VCaP (cell line): Measurements from ENCODE around the gene APC2.
"Not testable (repeated sequence)": the region's sequence is repeated elsewhere in the genome, so short reads cannot be mapped to it uniquely, and the experiment has no call there.

Experiments used
- H3K27ac ChIP-seq: fragments of 450-650 bp; 2 replicates; pipeline ENCODE4 v1.5.1; 2017
- CTCF ChIP-seq: fragments of 450-650 bp; conservative IDR thresholded peaks from 2 replicates; pipeline ENCODE4 v1.5.1; 2017; ENCODE audit warnings: mild to moderate bottlenecking, moderate library complexity

APC2 gene

GRCh38 chr19:1472231-1473084 is 22.5 kb downstream of the APC2 start:
- TF ChIP-seq CTCF = no peak
- H3K27ac ChIP-seq = no peak overlapping the region

GRCh38 chr19:1473085-1473851 is 23.3 kb downstream of the APC2 start:
- no peak overlapping the region for H3K27ac ChIP-seq
- TF ChIP-seq CTCF = no peak

- TF ChIP-seq CTCF = no peak
- no peak overlapping the region for H3K27ac ChIP-seq
Measured at GRCh38 chr19:1474011-1474764, 24.3 kb downstream of the APC2 start.

- TF ChIP-seq CTCF = no peak
- H3K27ac ChIP-seq = no peak overlapping the region
Measured at GRCh38 chr19:1474765-1475351, 24.9 kb downstream of the APC2 start.

GRCh38 chr19:1475751-1476437 is 26.0 kb downstream of the APC2 start:
- H3K27ac ChIP-seq = no peak overlapping the region
- no peak for TF ChIP-seq CTCF

GRCh38 chr19:1477056-1477455 is 27.1 kb downstream of the APC2 start:
- not testable (repeated sequence) for H3K27ac ChIP-seq

GRCh38 chr19:1478934-1479707 is 29.2 kb downstream of the APC2 start, which contains the start of gene C19orf25:
TSS of gene C19orf25 (minus strand) at chr19:1479215. CDS start at chr19:1478903, 312 bp downstream.
- no peak for TF ChIP-seq CTCF
- peak within 1 kb of the TSS; percentile 61 for H3K27ac ChIP-seq
